ENCODE results near the gene CDS1.

Gene CDS1

GRCh38 chr4:84585251-84585650, 2.3 kb downstream of the CDS1 start:
- peaks cover 28 to 52% (median 47%) of the 10 kb centered on the region in 11 experiments for H3K27me3 ChIP-seq
- peaks cover 0 to 4% (median 0%) of the 10 kb centered on the region in 11 experiments; a peak in 1 of 22 replicates for H3K36me3 ChIP-seq
- peaks cover 0 to 5% (median 0%) of the 10 kb centered on the region in 11 experiments; a peak in 1 of 22 replicates for H4K20me1 ChIP-seq
- H3K9me3 ChIP-seq (replicated peaks in 1 of 11): peaks cover 29 to 50% (median 33%) of the 10 kb centered on the region in 11 experiments
- H3K27ac ChIP-seq: no peak overlapping the region
- no peak for TF ChIP-seq Cebpa-rat (IDR thresholded peaks at IDR 0.05)
- H3K4me1 ChIP-seq: peaks cover 0 to 10% (median 4%) of the 10 kb centered on the region in 10 experiments; a peak in 3 of 20 replicates
- H3K4me3 ChIP-seq: no peak overlapping the region
- no peak overlapping the region for H3K9ac ChIP-seq
- no peak overlapping the region for H3K4me2 ChIP-seq

- no peak overlapping the region for H3K9ac ChIP-seq
- H3K4me1 ChIP-seq: peaks cover 0 to 19% (median 0%) of the 10 kb centered on the region in 10 experiments; a peak in 7 of 20 replicates
- no peak for TF ChIP-seq Cebpa-rat (IDR thresholded peaks at IDR 0.05)
- H3K36me3 ChIP-seq: no peaks in the 10 kb centered on the region
- no peak overlapping the region for H3K27ac ChIP-seq
- H3K4me3 ChIP-seq: no peak overlapping the region
- no peak overlapping the region for H3K4me2 ChIP-seq
- no peaks in the 10 kb centered on the region for H3K27me3 ChIP-seq
- no peaks in the 10 kb centered on the region for H4K20me1 ChIP-seq
- H3K9me3 ChIP-seq (replicated peaks in 1 of 11): peaks cover 0 to 3% (median 0%) of the 10 kb centered on the region in 11 experiments; a peak in 4 of 22 replicates
Observed at GRCh38 chr4:84594724-84595123, 11.8 kb downstream of the CDS1 start.

GRCh38 chr4:84596826-84597225, 13.9 kb downstream of the CDS1 start:
- Histone ChIP-seq H3K9ac (no peak overlapping the region), H3K27ac (no peak overlapping the region)

GRCh38 chr4:84597450-84597849, 14.5 kb downstream of the CDS1 start:
- Histone ChIP-seq H3K27ac (peak overlapping the region in 1 of 11 experiments; percentile 19; a peak in 1 of 22 replicates), H3K9me3 (replicated peaks in 1 of 11) (no peaks in the 10 kb centered on the region), H3K9ac (no peak overlapping the region), H3K4me1 (peaks cover 0 to 19% (median 0%) of the 10 kb centered on the region in 10 experiments; a peak in 7 of 20 replicates), H4K20me1 (no peaks in the 10 kb centered on the region), H3K36me3 (no peaks in the 10 kb centered on the region), H3K4me3 (no peak overlapping the region), H3K27me3 (no peaks in the 10 kb centered on the region), H3K4me2 (peak overlapping the region in 3 of 11 experiments; percentile 32 to 74 (median 58); a peak in 4 of 22 replicates)
- TF ChIP-seq Cebpa-rat (IDR thresholded peaks at IDR 0.05): no peak

More at GRCh38 chr4:84596826-84597225, 13.9 kb downstream of the CDS1 start:
- no peak overlapping the region for H3K4me3 ChIP-seq
- no peaks in the 10 kb centered on the region for H3K9me3 ChIP-seq (replicated peaks in 1 of 11)
- H3K4me1 ChIP-seq: peaks cover 0 to 19% (median 0%) of the 10 kb centered on the region in 10 experiments; a peak in 7 of 20 replicates
- H3K27me3 ChIP-seq: no peaks in the 10 kb centered on the region
- no peaks in the 10 kb centered on the region for H4K20me1 ChIP-seq
- no peak for TF ChIP-seq Cebpa-rat (IDR thresholded peaks at IDR 0.05)
- H3K4me2 ChIP-seq: peak overlapping the region in 2 of 11 experiments; percentile 58 to 74; a peak in 5 of 22 replicates
- no peaks in the 10 kb centered on the region for H3K36me3 ChIP-seq

GRCh38 chr4:84606645-84607044, 23.7 kb downstream of the CDS1 start:
- Histone ChIP-seq H3K36me3 (no peaks in the 10 kb centered on the region), H3K4me1 (peaks cover 0 to 7% (median 0%) of the 10 kb centered on the region in 10 experiments; a peak in 4 of 20 replicates), H3K27ac (no peak overlapping the region), H4K20me1 (no peaks in the 10 kb centered on the region), H3K27me3 (no peaks in the 10 kb centered on the region), H3K9me3 (replicated peaks in 1 of 11) (no peaks in the 10 kb centered on the region), H3K4me2 (no peak overlapping the region), H3K4me3 (no peak overlapping the region), H3K9ac (no peak overlapping the region)
- no peak for TF ChIP-seq Cebpa-rat (IDR thresholded peaks at IDR 0.05)

- Histone ChIP-seq H3K4me3 (no peak overlapping the region), H3K4me1 (peaks cover 0 to 11% (median 0%) of the 10 kb centered on the region in 10 experiments; a peak in 4 of 20 replicates), H3K27me3 (no peaks in the 10 kb centered on the region), H3K9ac (no peak overlapping the region), H3K9me3 (replicated peaks in 1 of 11) (no peaks in the 10 kb centered on the region), H4K20me1 (no peaks in the 10 kb centered on the region), H3K36me3 (no peaks in the 10 kb centered on the region), H3K27ac (no peak overlapping the region), H3K4me2 (peak overlapping the region in 3 of 11 experiments; percentile 15 to 42 (median 32); a peak in 4 of 22 replicates)
- no peak for TF ChIP-seq Cebpa-rat (IDR thresholded peaks at IDR 0.05)
Observed at GRCh38 chr4:84611531-84611930, 28.6 kb downstream of the CDS1 start.

GRCh38 chr4:84614891-84615290, 32.0 kb downstream of the CDS1 start:
- Histone ChIP-seq H3K4me1 (peaks cover 0 to 11% (median 0%) of the 10 kb centered on the region in 10 experiments; a peak in 4 of 20 replicates), H3K27ac (no peak overlapping the region), H3K9me3 (replicated peaks in 1 of 11) (no peaks in the 10 kb centered on the region), H3K4me3 (no peak overlapping the region), H3K36me3 (no peaks in the 10 kb centered on the region), H3K4me2 (no peak overlapping the region), H4K20me1 (no peaks in the 10 kb centered on the region), H3K27me3 (no peaks in the 10 kb centered on the region), H3K9ac (no peak overlapping the region)
- TF ChIP-seq Cebpa-rat (IDR thresholded peaks at IDR 0.05): no peak

GRCh38 chr4:84615355-84615754, 32.4 kb downstream of the CDS1 start:
- H3K27ac ChIP-seq: no peak overlapping the region
- H3K4me1 ChIP-seq: peaks cover 0 to 11% (median 0%) of the 10 kb centered on the region in 10 experiments; a peak in 4 of 20 replicates
- no peak for TF ChIP-seq Cebpa-rat (IDR thresholded peaks at IDR 0.05)
- H3K4me2 ChIP-seq: no peak overlapping the region
- no peaks in the 10 kb centered on the region for H3K36me3 ChIP-seq
- H3K27me3 ChIP-seq: no peaks in the 10 kb centered on the region
- H4K20me1 ChIP-seq: no peaks in the 10 kb centered on the region
- H3K4me3 ChIP-seq: no peak overlapping the region
- H3K9ac ChIP-seq: no peak overlapping the region
- no peaks in the 10 kb centered on the region for H3K9me3 ChIP-seq (replicated peaks in 1 of 11)

GRCh38 chr4:84622959-84623358, 40.0 kb downstream of the CDS1 start:
- Histone ChIP-seq H3K27me3 (no peaks in the 10 kb centered on the region), H3K9ac (no peak overlapping the region), H3K4me3 (no peak overlapping the region), H3K36me3 (no peaks in the 10 kb centered on the region), H3K4me1 (peaks cover 0 to 14% (median 0%) of the 10 kb centered on the region in 10 experiments; a peak in 6 of 20 replicates), H4K20me1 (no peaks in the 10 kb centered on the region), H3K4me2 (peak overlapping the region in 3 of 11 experiments; percentile 5 to 53 (median 29); a peak in 2 of 22 replicates), H3K27ac (no peak overlapping the region), H3K9me3 (replicated peaks in 1 of 11) (no peaks in the 10 kb centered on the region)
- no peak for TF ChIP-seq Cebpa-rat (IDR thresholded peaks at IDR 0.05)

GRCh38 chr4:84623661-84624060, 40.7 kb downstream of the CDS1 start:
- peaks cover 0 to 14% (median 0%) of the 10 kb centered on the region in 10 experiments; a peak in 6 of 20 replicates for H3K4me1 ChIP-seq
- H3K9me3 ChIP-seq (replicated peaks in 1 of 11): no peaks in the 10 kb centered on the region
- H3K27me3 ChIP-seq: no peaks in the 10 kb centered on the region
- H3K27ac ChIP-seq: no peak overlapping the region
- no peaks in the 10 kb centered on the region for H3K36me3 ChIP-seq
- H4K20me1 ChIP-seq: no peaks in the 10 kb centered on the region
- TF ChIP-seq Cebpa-rat (IDR thresholded peaks at IDR 0.05): no peak
- no peak overlapping the region for H3K4me2 ChIP-seq
- no peak overlapping the region for H3K9ac ChIP-seq
- no peak overlapping the region for H3K4me3 ChIP-seq

Measured in BLaER1 treated with 17β-estradiol and CSF1 and Interleukin-3, amounts not matched to agents 10 nM and 100 nM (cell line).